ENCODE measurements around the gene CISD2.
"Not testable (repeated sequence)": the region's sequence is repeated elsewhere in the genome, so short reads cannot be mapped to it uniquely, and the experiment has no call there.

Gene CISD2

GRCh38 chr4:102868781-102869568 lies at the start of gene CISD2:
Gene CISD2 (plus strand): TSS chr4:102868992. CDS start chr4:102869085, 93 bp downstream.
- peak; percentile 91 for DNase-seq

GRCh38 chr4:102819100-102819499 lies 49.7 kb upstream of the CISD2 start:
- not testable (repeated sequence) for DNase-seq

DNA sequence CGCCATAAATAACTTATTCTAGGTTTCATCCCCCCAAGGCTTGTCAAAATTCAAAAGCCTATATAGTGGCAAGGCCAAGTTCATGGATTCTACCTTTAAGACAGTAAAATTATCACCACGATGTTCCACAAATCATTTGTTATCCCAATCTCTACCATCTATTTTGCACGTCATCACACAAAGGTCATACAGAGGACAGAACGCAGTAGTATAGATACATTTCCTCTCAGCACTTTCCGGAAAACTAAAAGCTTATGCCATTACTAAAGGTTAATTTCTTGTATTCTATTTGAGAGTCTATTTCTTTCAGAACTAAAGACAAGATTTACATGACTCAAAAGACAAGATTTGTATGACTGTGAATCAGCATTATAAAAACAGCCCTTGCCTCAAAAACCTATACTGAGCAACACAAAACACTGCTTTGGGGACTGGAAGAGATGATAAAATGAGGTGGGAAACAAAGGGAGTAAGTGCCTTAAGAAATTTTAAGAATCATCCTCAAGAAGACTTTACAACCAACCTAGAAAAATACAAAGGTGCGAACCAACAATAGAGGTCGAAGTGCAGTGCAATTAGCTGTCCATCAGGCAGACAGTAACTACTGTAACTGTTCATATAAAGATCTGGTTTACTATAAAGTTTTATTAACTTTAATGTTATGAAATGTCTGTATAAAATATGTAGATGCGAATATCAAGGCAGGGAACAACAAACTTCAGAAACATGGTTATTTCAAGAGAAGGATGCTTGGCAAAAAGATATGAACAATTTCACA lies 49.0 kb upstream of the CISD2 start:
- DNase-seq, result no peak

GRCh38 chr4:102823464-102823863 lies 45.3 kb upstream of the CISD2 start:
- DNase-seq, result no peak

DNA sequence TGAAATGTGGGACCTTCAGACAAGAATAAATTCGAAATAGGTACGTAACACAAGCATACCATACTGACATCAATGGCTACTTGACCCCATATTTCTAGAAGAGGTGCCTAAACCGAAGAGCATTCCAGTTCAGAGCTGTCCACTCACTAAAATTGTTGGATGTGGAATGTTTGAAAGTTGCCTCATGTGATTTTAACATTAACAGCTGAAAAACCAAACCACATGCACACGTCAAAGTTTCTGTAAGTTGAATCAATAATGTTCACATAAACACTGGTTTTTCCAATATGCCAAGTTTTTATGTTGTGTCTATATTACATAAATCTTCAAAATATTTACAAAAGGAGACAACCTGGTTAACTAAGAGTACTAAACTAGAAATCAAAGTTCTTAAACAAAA lies 44.9 kb upstream of the CISD2 start:
- DNase-seq, result no peak

DNA sequence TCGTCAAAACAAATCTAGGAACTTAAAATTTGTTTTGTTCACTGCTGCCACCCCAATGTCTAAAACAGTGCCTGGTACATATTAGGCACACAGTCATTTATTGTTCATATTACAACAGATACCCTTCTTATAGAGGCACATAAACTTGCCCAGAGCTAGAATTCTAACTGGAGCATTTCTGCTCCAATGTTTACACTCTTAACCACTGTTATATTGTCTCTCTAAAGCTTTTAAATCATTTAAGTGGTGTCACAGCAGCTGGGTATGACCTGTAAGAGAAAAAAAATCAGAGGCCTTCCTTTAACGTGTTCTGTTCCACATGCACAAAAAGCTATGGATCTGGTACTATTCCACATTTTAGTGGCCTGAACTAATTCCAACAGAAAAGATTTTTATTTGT lies 44.4 kb upstream of the CISD2 start:
- peak; percentile 6 for DNase-seq

GRCh38 chr4:102825261-102826091 lies 43.3 kb upstream of the CISD2 start:
- no peak for DNase-seq

DNA sequence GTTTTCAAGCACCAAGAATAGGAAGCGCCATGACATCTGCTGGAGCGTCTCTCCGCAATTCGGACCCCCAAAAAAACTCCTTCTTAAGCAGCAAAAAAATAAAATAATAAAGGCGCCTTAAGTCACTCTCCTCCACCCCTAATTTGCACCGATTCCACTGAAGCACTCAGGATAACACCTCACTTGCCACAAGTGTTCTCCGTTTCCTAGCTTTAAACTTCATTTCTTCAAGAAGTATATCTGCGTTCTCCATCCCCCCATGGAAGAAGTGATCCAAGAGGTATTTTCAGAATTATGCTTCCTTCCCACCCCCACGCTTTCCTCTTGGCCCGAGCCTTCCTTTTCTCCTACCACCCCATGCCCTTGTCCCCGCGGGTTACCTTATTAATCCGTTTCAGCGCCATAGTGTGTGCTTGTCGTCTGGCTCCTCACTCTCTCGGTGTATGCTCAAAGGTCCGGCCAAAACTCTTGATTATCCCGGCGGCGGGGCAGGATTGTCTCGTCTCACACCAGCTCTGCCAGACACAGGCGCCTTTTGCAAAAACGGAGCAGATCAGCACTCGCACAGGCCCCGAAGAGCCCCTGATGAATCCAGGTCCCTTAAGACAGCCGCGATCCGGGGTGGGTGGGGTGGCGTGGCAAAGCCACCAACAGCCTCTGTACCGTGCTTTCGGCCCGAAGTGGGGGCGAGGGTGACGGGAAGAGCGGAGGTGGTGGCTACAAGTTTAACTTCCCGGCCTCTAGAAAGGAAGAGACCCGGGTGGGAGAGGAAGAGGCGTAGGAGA lies 42.5 kb upstream of the CISD2 start:
- no peak for DNase-seq

DNA sequence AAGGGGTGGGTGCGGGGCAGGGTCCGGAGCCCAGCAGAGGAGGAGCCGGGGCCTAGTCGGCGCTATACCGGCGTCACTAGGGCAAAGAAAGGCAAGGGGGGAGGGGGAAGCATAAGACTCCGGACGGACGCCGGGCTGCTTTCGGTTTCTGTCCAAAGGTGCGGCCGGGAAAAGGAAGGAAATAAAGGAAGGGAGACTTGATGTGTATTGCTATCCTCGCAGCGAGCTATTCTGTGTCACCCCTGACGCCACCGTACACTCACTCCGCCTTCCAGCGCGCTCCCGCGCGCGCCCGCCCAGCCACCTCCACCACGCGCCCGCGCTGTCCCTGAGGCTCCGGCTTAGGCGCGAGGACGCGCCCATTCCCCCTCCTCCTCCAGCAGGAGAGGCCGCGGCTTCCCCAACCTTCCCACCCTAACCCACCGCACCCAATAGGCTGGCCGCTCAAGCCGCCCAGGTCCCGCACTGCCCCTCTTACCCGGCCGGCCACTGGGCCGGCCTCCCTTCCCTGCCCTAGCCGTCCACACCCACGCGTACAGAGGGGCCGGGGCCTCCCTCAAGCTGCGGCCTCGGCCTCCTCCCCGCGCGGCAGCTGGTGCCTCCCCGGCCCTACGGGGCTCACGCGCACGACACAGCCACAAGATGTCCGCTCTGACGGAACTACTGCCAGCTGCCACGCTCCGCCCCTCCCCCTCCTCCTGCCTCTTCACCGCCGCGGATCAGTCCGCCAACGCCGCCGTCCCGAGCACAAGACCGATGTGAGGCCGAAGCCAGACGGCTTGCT lies 41.7 kb upstream of the CISD2 start, which contains the start of gene UBE2D3:
Gene UBE2D3 (minus strand): TSS at position 662 of the 784 bp plus-strand sequence. CDS start 1,043 bp downstream, outside the sequence.
- DNase-seq, result peak; percentile 88

DNA sequence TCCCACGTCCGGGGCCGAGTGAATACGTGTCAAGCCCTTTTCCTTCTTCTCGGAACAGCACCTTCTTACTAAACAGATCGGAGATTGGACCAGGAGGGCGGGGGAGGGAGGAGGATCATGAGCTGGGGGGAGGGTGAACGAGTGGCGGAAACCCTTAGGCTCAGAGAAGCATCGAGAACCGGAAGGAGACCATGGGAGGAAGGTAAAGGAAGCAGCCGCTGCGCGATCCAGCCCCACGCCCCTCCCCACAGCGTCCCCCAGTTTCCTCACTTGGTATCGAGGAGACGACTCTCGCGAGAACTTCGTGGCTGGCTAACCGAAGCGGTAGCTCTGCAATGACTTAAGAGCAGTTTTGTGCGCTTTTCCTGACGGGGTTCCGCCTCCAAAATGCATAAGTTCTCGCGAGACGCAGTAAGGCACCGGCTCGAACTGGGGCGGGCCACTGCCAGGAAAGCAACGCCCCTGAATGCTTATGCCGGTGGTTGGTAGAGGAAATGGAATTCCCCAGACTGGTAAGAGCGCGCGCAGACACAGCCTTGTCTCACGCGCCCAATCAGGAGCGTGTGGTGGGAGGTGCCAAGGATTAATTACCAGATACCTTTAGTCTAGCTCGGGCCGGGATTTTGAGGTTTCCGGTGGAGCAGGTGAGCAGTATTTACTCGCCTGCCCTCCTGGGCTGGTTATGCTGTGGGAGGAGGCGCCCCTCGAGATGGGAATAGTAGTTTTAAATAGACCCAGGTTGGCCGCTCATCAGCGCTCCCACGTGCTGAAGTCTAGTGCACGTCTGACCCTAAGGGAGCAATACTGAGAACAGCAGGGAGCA lies 40.9 kb upstream of the CISD2 start:
- peak; percentile 99 for DNase-seq

GRCh38 chr4:102828497-102828808 lies 40.3 kb upstream of the CISD2 start:
- DNase-seq, result no peak

DNA sequence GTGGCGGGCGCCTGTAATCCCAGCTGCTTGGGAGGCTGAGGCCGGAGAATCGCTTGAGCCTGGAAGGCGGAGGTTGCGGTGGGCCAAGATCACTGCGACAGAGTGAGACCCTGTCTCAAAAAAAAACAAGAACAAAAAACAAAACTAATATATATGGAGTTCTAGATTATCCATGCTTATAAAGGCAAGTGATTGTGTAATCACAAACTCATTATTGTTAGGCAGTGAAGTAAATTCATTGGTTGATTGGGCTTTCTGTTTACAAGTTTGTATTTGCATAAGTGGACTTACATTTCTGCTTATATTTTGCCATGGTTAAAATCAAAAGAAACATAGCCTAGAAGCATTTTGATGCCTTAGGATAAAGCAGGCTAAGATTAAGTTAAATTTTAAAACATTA lies 39.0 kb upstream of the CISD2 start:
- no peak for DNase-seq

DNA sequence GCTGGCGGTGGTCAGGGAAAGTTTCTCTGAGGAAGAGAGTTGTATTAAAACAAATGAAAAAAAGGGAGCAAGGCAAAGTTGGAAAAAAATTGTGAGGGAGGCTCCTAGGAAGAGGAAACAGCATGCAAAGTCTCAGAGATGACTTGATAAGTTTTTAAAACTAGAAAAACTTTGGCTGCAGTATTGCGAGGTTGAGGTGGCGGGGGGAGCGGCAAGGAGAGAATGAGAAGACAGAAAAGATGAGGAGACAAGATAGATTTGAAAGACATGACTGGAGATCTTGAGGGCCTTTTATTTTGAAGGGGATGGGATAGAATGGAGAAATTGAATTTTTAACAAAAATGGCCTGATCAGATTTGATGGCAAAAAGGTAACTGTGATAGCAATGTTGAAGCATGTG lies 36.7 kb upstream of the CISD2 start:
- DNase-seq, result no peak

DNA sequence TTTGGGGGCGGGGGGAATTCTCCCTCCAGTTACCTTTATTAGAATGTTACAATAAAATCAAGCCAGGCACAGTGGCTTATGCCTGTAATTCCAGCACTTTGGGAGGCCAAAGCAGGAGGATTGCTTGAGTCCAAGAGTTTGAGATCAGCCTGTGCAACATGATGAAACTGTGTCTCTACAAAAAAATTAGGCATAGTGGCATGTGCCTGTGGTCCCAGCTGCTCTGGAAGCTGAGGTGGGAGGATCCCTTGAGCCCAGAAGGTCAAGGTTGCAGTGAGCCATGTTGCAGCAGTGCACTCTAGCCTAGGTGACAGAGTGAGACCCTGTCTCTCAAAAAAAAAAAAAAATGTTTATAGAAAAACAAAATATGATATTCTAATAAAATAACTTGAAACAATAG lies 36.1 kb upstream of the CISD2 start:
- DNase-seq, result no peak

GRCh38 chr4:102836596-102836995 lies 32.2 kb upstream of the CISD2 start:
- DNase-seq, result no peak

DNA sequence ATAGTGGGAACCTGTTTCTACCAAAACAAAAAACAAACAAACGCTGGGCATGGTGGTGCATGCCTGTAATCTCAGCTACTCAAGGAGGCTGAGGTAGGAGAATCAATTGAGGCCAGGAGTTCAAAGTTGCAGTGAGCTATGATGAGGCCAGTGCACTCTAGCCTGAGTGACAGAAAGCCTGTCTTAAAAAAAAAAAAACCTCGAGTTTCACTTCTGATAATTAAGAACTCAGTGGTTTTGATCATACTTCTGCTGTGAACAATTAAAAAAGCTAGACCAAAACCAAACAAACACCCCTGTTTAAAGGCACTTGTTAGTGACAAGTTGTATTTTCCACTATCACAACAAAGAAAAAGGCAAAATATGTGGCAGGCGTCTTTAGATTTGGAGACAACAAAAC lies 26.4 kb upstream of the CISD2 start:
- no peak for DNase-seq

- no peak for DNase-seq
Measured at GRCh38 chr4:102843273-102843672, 25.5 kb upstream of the CISD2 start.

DNA sequence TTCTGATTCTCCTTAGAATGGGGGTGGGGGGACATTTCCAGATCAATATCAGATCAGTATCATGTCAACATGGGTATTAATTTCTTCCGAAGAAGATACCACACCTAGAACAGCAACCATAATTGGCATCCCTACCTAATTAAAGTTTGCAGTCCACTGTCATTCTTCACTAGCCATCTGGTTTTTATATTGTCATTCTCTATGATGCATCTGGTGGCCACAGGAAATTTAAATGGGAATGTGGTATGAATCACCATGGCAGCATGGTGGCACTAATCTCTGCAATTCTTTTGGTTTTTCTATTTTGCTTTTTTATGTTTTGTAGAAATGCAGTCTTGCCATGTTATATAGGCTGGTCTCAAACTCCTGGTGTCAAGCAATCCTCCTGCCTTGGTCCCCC lies 24.9 kb upstream of the CISD2 start:
- no peak for DNase-seq

DNA sequence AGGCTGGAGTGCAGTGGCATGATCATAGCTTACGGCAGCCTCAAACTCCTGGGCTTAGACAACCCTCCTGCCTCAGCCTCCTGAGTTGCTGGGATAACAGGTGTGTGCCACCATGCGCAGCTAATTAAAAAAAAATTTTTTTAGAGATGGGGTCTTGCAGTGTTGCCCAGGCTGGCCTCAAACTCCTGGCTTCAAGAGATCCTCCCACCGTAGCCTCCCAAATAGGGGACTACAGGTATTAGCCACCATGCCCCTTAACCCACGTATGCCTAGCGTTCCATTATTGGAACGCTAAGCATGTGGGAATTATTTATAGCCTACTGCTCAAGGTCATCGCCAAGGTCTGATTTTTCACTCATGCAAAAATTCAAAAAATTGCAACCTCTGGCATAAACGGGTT lies 21.1 kb upstream of the CISD2 start:
- DNase-seq, result no peak

- DNase-seq, result no peak
Measured at GRCh38 chr4:102849579-102850104, 19.1 kb upstream of the CISD2 start.

- DNase-seq, result no peak
Measured at GRCh38 chr4:102850370-102850769, 18.4 kb upstream of the CISD2 start.
